HepG2 (cell line): Measurements from ENCODE around the gene VPS25. TPM values are rescaled to one million over a fixed set of nuclear protein-coding genes. Genes with fewer than 3 reads are reported as not detected.
A peak's percentile ranks its signal among the peaks of the same experiment; 100 is the strongest.

Experiments used
- AHR ChIP-seq: IDR thresholded peaks from 2 replicates; pipeline ENCODE4 v1.6.1; 2018; ENCODE audit warnings: missing genetic modification reagents, missing compliant biosample characterization
- BRD4 ChIP-seq: sonication (generic); formaldehyde crosslinking; IDR thresholded peaks from 2 replicates; pipeline ENCODE4 v1.4.0; 2020; ENCODE audit warnings: missing genetic modification reagents
- EP300 ChIP-seq, 3 experiments: sonication (generic) in 1 of 3; formaldehyde crosslinking in 1 of 3; IDR thresholded peaks; 2 replicates each; pipeline versions ENCODE4 v1.5.1 to v1.6.1; 2011 to 2020; ENCODE audit warnings: low read depth in 2 of 3, low read length in 2 of 3, borderline replicate concordance in 1 of 3, improper control_type of control experiment in 1 of 3, mild to moderate bottlenecking in 1 of 3, missing genetic modification reagents in 1 of 3, moderate library complexity in 1 of 3
- FOXC1 ChIP-seq: sonication (generic); formaldehyde crosslinking; IDR thresholded peaks from 2 replicates; pipeline ENCODE4 v1.8.0; 2022; ENCODE audit warnings: mild to moderate bottlenecking, missing genetic modification reagents, borderline replicate concordance
- KAT7 ChIP-seq: IDR thresholded peaks from 2 replicates; pipeline ENCODE4 v1.6.1; 2018; ENCODE audit warnings: borderline replicate concordance, missing compliant biosample characterization
- KLF6 ChIP-seq: IDR thresholded peaks from 2 replicates; pipeline ENCODE4 v1.8.0; 2016; ENCODE audit warnings: missing biosample characterization, missing genetic modification reagents
- MLLT10 ChIP-seq: sonication (generic); formaldehyde crosslinking; IDR thresholded peaks from 2 replicates; pipeline ENCODE4 v1.4.0; 2020; ENCODE audit warnings: missing genetic modification reagents
- PTBP1 ChIP-seq: fragments of 200-400 bp; formaldehyde crosslinking; IDR thresholded peaks from 2 replicates; pipeline ENCODE4 v1.6.1; 2018; ENCODE audit warnings: low read length, low read depth; ENCODE audit not compliant: poor library complexity, severe bottlenecking
- SIN3B ChIP-seq: fragments of 150-350 bp; IDR thresholded peaks from 2 replicates; pipeline ENCODE4 v1.6.1; 2014; ENCODE audit warnings: low read length
- TAF1 ChIP-seq: sonication (generic); formaldehyde crosslinking; IDR thresholded peaks from 2 replicates; pipeline ENCODE4 v1.4.0; 2020; ENCODE audit warnings: missing genetic modification reagents
- TAF15 ChIP-seq: fragments of 200-400 bp; formaldehyde crosslinking; IDR thresholded peaks from one replicate; pipeline ENCODE4 v1.6.1; 2018; ENCODE audit warnings: mild to moderate bottlenecking, low read depth, low read length; ENCODE audit not compliant: poor library complexity, severe bottlenecking
- WIZ ChIP-seq: sonication (generic); formaldehyde crosslinking; IDR thresholded peaks from 2 replicates; pipeline ENCODE4 v1.5.1; 2020; ENCODE audit warnings: mild to moderate bottlenecking, missing genetic modification reagents
- ZBTB21 ChIP-seq: sonication (generic); formaldehyde crosslinking; IDR thresholded peaks from 2 replicates; pipeline ENCODE4 v1.4.0; 2020; ENCODE audit warnings: missing genetic modification reagents
- ZFP36L1 ChIP-seq: sonication (generic); formaldehyde crosslinking; IDR thresholded peaks from 2 replicates; pipeline ENCODE4 v1.8.0; 2022; ENCODE audit warnings: mild to moderate bottlenecking, missing genetic modification reagents, moderate library complexity
- ZNF33A ChIP-seq: sonication (generic); formaldehyde crosslinking; IDR thresholded peaks from 2 replicates; pipeline ENCODE4 v1.5.1; 2020; ENCODE audit warnings: missing genetic modification reagents, mild to moderate bottlenecking, moderate library complexity, borderline replicate concordance
- ZNF441 ChIP-seq: sonication (generic); formaldehyde crosslinking; IDR thresholded peaks from 2 replicates; pipeline ENCODE4 v1.7.0; 2021; ENCODE audit warnings: missing genetic modification reagents, borderline replicate concordance
- ZNF891 ChIP-seq: sonication (generic); formaldehyde crosslinking; IDR thresholded peaks from 2 replicates; pipeline ENCODE4 v1.5.0; 2020; ENCODE audit warnings: mild to moderate bottlenecking, missing genetic modification reagents
- polyA plus RNA-seq, 8 experiments: library from polyadenylated mRNA; depleted of rRNA in 3 of 8; stranded (reverse) in 7 of 8; unstranded in 1 of 8; fragments of >200 nt; fragmentation: Illumina TruSeq in 4 of 8; extraction: Trizol in 4 of 8; gene quantifications; 2 replicates each; pipeline versions ENCODE4 v1.2.1 to v1.2.3, GENCODE V29; 2011 to 2016; ENCODE audit warnings: low read depth in 4 of 8, missing spikeins in 1 of 8, mixed read lengths in 1 of 8; ENCODE audit not compliant: insufficient read depth in 1 of 8
- total RNA-seq, 5 experiments: library from RNA; depleted of rRNA; stranded (reverse); fragments of >200 nt; fragmentation: Illumina TruSeq; extraction: Trizol; gene quantifications; 2 replicates each; pipeline ENCODE4 v1.2.3, GENCODE V29; 2016; ENCODE audit warnings: low read depth in 1 of 5
- TF ChIP-seq, protein P1 (sequence below): fragments of 450-650 bp; IDR thresholded peaks from 2 replicates; pipeline ENCODE4 v1.6.1; 2017; ENCODE audit warnings: mild to moderate bottlenecking
- TF ChIP-seq, protein P2 (sequence below): sonication (generic); formaldehyde crosslinking; IDR thresholded peaks from 2 replicates; pipeline ENCODE4 v1.5.0; 2020; ENCODE audit warnings: mild to moderate bottlenecking, missing genetic modification reagents
- TF ChIP-seq, protein P3 (sequence below): sonication (generic); formaldehyde crosslinking; IDR thresholded peaks from 2 replicates; pipeline ENCODE4; 2020; ENCODE audit warnings: missing genetic modification reagents, mild to moderate bottlenecking, borderline replicate concordance

VPS25 gene
- total and polyA plus RNA-seq, 2 of the 13 experiments (the other 11 are each of a cell fraction or from before 2014, with no cell fraction given) = 161 to 249 TPM

DNA sequence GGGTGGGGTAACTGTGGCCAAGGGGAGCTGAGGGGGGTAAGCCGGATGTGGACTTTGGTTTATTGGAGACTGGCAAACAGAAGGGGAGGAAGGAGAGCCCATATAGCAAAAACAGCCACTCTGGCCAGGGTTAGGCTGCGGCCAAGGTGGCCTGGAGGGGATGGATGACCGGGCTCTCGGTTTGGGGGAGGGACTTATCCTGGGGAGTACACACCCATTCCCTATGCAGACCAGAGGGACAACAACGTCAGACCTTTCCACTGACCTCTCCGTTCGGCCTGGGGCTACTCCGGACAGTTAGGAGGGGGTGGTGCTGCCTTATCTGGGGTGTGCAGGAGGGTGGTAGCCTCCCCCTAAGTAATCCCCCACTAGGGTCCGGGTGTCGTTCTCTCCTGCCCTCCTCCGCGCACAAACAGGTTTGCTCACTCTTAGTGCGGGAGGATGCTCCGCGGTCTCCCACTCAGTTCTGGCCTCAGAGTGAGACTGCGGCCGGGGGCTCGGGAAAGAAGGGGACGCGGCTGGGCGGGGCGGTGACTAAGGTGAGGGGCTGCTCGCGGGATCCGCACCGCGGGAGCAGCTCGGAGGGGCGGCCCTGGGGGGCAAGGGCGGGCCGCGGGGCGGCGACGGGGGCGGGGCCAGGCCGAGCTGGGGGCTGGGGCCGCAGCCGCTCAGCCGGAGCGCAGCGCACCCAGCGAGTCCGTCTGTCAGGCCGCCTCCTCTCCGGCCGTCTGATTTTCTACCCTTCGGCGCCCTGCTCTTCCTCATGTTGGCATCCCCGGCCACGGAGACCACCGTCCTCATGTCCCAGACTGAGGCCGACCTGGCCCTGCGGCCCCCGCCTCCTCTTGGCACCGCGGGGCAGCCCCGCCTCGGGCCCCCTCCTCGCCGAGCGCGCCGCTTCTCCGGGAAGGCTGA lies 6.9 kb downstream of the VPS25 start, which contains the start of gene WNK4 (continued):
- TF ChIP-seq, protein P1, sequence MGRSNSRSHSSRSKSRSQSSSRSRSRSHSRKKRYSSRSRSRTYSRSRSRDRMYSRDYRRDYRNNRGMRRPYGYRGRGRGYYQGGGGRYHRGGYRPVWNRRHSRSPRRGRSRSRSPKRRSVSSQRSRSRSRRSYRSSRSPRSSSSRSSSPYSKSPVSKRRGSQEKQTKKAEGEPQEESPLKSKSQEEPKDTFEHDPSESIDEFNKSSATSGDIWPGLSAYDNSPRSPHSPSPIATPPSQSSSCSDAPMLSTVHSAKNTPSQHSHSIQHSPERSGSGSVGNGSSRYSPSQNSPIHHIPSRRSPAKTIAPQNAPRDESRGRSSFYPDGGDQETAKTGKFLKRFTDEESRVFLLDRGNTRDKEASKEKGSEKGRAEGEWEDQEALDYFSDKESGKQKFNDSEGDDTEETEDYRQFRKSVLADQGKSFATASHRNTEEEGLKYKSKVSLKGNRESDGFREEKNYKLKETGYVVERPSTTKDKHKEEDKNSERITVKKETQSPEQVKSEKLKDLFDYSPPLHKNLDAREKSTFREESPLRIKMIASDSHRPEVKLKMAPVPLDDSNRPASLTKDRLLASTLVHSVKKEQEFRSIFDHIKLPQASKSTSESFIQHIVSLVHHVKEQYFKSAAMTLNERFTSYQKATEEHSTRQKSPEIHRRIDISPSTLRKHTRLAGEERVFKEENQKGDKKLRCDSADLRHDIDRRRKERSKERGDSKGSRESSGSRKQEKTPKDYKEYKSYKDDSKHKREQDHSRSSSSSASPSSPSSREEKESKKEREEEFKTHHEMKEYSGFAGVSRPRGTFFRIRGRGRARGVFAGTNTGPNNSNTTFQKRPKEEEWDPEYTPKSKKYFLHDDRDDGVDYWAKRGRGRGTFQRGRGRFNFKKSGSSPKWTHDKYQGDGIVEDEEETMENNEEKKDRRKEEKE = no peak
- TF ChIP-seq AHR (CRISPR knock-in tag) (0 out of 2 replicates have a peak, but pooled peaks have one; percentile 26), ZNF33A (CRISPR knock-in tag) (no peak), SIN3B (no peak), BRD4 (CRISPR knock-in tag) (no peak), TAF15 (no peak), FOXC1 (peak; percentile 68; the same call in 1 of the 2 replicates), MLLT10 (CRISPR knock-in tag) (no peak), EP300 (IDR thresholded peaks at IDR 0.05; ENCODE audit: low read depth in 2 of 2, low read length in 2 of 2) (peak in 1 of 2 experiments; percentile 92; a peak in 3 of 4 replicates), EP300 (CRISPR knock-in tag; IDR thresholded peaks at IDR 0.05; ENCODE audit: borderline replicate concordance) (peak; percentile 89), ZBTB21 (CRISPR knock-in tag) (peak; percentile 17; the same call in 1 of the 2 replicates), ZNF891 (CRISPR knock-in tag) (peak; percentile 30), TAF1 (CRISPR knock-in tag) (peak; percentile 81; the same call in 1 of the 2 replicates), KAT7 (CRISPR knock-in tag) (peak; percentile 96), ZNF441 (CRISPR knock-in tag) (peak; percentile 63), WIZ (CRISPR knock-in tag) (peak; percentile 96), PTBP1 (no peak), KLF6 (peak; percentile 89; the same call in 1 of the 2 replicates), ZFP36L1 (CRISPR knock-in tag) (peak; percentile 95)
- TF ChIP-seq, protein P2, sequence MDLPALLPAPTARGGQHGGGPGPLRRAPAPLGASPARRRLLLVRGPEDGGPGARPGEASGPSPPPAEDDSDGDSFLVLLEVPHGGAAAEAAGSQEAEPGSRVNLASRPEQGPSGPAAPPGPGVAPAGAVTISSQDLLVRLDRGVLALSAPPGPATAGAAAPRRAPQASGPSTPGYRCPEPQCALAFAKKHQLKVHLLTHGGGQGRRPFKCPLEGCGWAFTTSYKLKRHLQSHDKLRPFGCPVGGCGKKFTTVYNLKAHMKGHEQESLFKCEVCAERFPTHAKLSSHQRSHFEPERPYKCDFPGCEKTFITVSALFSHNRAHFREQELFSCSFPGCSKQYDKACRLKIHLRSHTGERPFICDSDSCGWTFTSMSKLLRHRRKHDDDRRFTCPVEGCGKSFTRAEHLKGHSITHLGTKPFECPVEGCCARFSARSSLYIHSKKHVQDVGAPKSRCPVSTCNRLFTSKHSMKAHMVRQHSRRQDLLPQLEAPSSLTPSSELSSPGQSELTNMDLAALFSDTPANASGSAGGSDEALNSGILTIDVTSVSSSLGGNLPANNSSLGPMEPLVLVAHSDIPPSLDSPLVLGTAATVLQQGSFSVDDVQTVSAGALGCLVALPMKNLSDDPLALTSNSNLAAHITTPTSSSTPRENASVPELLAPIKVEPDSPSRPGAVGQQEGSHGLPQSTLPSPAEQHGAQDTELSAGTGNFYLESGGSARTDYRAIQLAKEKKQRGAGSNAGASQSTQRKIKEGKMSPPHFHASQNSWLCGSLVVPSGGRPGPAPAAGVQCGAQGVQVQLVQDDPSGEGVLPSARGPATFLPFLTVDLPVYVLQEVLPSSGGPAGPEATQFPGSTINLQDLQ (CRISPR knock-in tag) = 0 out of 2 replicates have a peak, but pooled peaks have one; percentile 70
- TF ChIP-seq, protein P3, sequence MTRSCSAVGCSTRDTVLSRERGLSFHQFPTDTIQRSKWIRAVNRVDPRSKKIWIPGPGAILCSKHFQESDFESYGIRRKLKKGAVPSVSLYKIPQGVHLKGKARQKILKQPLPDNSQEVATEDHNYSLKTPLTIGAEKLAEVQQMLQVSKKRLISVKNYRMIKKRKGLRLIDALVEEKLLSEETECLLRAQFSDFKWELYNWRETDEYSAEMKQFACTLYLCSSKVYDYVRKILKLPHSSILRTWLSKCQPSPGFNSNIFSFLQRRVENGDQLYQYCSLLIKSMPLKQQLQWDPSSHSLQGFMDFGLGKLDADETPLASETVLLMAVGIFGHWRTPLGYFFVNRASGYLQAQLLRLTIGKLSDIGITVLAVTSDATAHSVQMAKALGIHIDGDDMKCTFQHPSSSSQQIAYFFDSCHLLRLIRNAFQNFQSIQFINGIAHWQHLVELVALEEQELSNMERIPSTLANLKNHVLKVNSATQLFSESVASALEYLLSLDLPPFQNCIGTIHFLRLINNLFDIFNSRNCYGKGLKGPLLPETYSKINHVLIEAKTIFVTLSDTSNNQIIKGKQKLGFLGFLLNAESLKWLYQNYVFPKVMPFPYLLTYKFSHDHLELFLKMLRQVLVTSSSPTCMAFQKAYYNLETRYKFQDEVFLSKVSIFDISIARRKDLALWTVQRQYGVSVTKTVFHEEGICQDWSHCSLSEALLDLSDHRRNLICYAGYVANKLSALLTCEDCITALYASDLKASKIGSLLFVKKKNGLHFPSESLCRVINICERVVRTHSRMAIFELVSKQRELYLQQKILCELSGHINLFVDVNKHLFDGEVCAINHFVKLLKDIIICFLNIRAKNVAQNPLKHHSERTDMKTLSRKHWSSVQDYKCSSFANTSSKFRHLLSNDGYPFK (CRISPR knock-in tag) = peak; percentile 20; the same call in 1 of the 2 replicates
